Smooth muscle cell (in vitro differentiated cells): Measurements from ENCODE around the gene OPCML. TPM values are rescaled to one million over a fixed set of nuclear protein-coding genes. Genes with fewer than 3 reads are reported as not detected.

Experiments
- DNase-seq: peaks from one replicate; lab custom pipeline; 2025; ENCODE audit not compliant: unreplicated experiment; lab: John Stamatoyannopoulos, UW
- H2AFZ ChIP-seq: fragments of 200-600 bp; sonication (generic); 2 replicates; pipeline ENCODE4 v1.6.0; 2016; ENCODE audit warnings: antibody characterized with exemption, low read depth, mild to moderate bottlenecking
- H3F3A ChIP-seq: fragments of 200-600 bp; sonication (generic); 2 replicates; pipeline ENCODE4 v1.6.0; 2017; ENCODE audit warnings: antibody characterized with exemption, low read depth
- H3K27ac ChIP-seq: fragments of 200-600 bp; sonication (generic); 2 replicates; pipeline ENCODE4 v1.5.1; 2016; ENCODE audit warnings: low read depth, mild to moderate bottlenecking
- H3K27me3 ChIP-seq: fragments of 200-600 bp; sonication (generic); 2 replicates; pipeline ENCODE4 v1.6.1; 2016; ENCODE audit warnings: low read depth, mild to moderate bottlenecking
- H3K36me3 ChIP-seq: fragments of 200-600 bp; sonication (generic); 2 replicates; pipeline ENCODE4 v1.5.1; 2016; ENCODE audit warnings: low read depth
- H3K4me1 ChIP-seq: fragments of 200-600 bp; sonication (generic); 2 replicates; pipeline ENCODE4 v1.5.1; 2016; ENCODE audit warnings: low read depth
- H3K4me2 ChIP-seq: fragments of 200-600 bp; sonication (generic); 2 replicates; pipeline ENCODE4 v1.6.0; 2016; ENCODE audit warnings: mild to moderate bottlenecking
- H3K4me3 ChIP-seq: fragments of 200-600 bp; sonication (generic); 2 replicates; pipeline ENCODE4 v1.5.1; 2016; ENCODE audit warnings: mild to moderate bottlenecking
- H3K79me2 ChIP-seq: fragments of 200-600 bp; sonication (generic); 2 replicates; pipeline ENCODE4 v1.6.0; 2016; ENCODE audit warnings: low read depth, mild to moderate bottlenecking
- H3K9ac ChIP-seq: fragments of 200-600 bp; sonication (generic); 2 replicates; pipeline ENCODE4 v1.6.0; 2016; ENCODE audit warnings: low read depth
- H3K9me3 ChIP-seq: fragments of 200-600 bp; sonication (generic); replicated peaks from 2 replicates; pipeline ENCODE4 v1.5.1; 2016; ENCODE audit warnings: low read depth
- H4K20me1 ChIP-seq: fragments of 200-600 bp; sonication (generic); 2 replicates; pipeline ENCODE4 v1.6.0; 2016; ENCODE audit warnings: low read depth
- WGBS: methylation state at CpG from one replicate; pipeline ENCODE4 v1.1.7; 2016; ENCODE audit warnings: low lambda C conversion rate; 5-methylcytosine and 5-hydroxymethylcytosine counted together
- polyA plus RNA-seq: library from polyadenylated mRNA; unstranded; fragments of >200 nt; fragmentation: Nextera tagmentation; extraction: Ambion mirVana; gene quantifications from 2 replicates; pipeline ENCODE4 v1.2.1, GENCODE V29; 2016
- total RNA-seq: library from RNA; depleted of rRNA; stranded (reverse); fragments of >200 nt; gene quantifications from 2 replicates; pipeline ENCODE4 v1.2.3, GENCODE V29; 2014
- TF ChIP-seq, protein P1 (sequence below): fragments of 200-600 bp; sonication (generic); IDR thresholded peaks from 2 replicates; pipeline ENCODE4 v1.5.1; 2017; ENCODE audit warnings: borderline replicate concordance, mild to moderate bottlenecking, antibody characterized with exemption; ENCODE audit not compliant: insufficient read depth, poor library complexity, severe bottlenecking

Gene OPCML
- total and polyA plus RNA-seq, 2 experiments from 2014 or later: 0.42 to 0.58 TPM

DNA sequence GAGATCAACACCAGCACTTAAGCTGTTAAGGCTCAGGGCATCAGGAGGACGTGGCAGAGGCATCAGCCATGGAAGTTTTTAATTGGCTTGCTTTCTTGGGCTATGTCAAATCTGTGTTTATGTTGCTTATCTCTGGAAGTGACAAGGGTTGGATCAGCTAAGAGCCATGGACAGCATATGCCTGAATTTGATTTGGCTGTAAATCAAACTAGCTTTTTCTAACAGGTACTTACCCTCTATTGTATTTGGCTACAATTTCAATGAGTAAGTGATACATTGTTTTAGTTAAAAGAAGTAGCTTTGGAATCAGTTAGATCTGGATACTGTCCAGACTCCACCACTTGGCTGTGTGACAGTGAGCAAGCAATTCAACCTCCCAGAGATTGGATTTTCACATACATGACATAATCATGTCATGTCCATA is 936.6 kb downstream of the OPCML start:
- no peak for DNase-seq

GRCh38 chr11:132595246-132595645 is 937.1 kb downstream of the OPCML start:
- H3K27me3 ChIP-seq: peaks cover 26% of the 10 kb centered on the region
- H3K36me3 ChIP-seq: no peaks in the 10 kb centered on the region
- no peak for DNase-seq
- no peaks in the 10 kb centered on the region for H3K4me1 ChIP-seq
- 82% methylated on average over 1 of the region's 1 CpG for WGBS
- no peaks in the 10 kb centered on the region for H3K79me2 ChIP-seq
- H3K9me3 ChIP-seq: no peaks in the 10 kb centered on the region
- no peak overlapping the region for H2AFZ ChIP-seq
- no peak overlapping the region for H3K4me3 ChIP-seq
- H3K27ac ChIP-seq: no peak overlapping the region
- no peaks in the 10 kb centered on the region for H3F3A ChIP-seq
- no peak overlapping the region for H3K9ac ChIP-seq
- TF ChIP-seq, protein P1, sequence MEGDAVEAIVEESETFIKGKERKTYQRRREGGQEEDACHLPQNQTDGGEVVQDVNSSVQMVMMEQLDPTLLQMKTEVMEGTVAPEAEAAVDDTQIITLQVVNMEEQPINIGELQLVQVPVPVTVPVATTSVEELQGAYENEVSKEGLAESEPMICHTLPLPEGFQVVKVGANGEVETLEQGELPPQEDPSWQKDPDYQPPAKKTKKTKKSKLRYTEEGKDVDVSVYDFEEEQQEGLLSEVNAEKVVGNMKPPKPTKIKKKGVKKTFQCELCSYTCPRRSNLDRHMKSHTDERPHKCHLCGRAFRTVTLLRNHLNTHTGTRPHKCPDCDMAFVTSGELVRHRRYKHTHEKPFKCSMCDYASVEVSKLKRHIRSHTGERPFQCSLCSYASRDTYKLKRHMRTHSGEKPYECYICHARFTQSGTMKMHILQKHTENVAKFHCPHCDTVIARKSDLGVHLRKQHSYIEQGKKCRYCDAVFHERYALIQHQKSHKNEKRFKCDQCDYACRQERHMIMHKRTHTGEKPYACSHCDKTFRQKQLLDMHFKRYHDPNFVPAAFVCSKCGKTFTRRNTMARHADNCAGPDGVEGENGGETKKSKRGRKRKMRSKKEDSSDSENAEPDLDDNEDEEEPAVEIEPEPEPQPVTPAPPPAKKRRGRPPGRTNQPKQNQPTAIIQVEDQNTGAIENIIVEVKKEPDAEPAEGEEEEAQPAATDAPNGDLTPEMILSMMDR: no peak
- H3K4me2 ChIP-seq: no peak overlapping the region
- H4K20me1 ChIP-seq: no peaks in the 10 kb centered on the region

More for the DNA sequence above, 936.6 kb downstream of the OPCML start:
- Histone ChIP-seq H4K20me1 (no peaks in the 10 kb centered on the region), H2AFZ (no peak overlapping the region), H3K27ac (no peak overlapping the region), H3K4me1 (no peaks in the 10 kb centered on the region), H3K27me3 (peaks cover 26% of the 10 kb centered on the region), H3F3A (no peaks in the 10 kb centered on the region), H3K4me2 (no peak overlapping the region), H3K9me3 (no peaks in the 10 kb centered on the region), H3K4me3 (no peak overlapping the region), H3K36me3 (no peaks in the 10 kb centered on the region), H3K9ac (no peak overlapping the region), H3K79me2 (no peaks in the 10 kb centered on the region)
- TF ChIP-seq, protein P1: no peak
- WGBS: 10% methylated on average over 1 of the region's 1 CpG

GRCh38 chr11:132590986-132591385 is 941.3 kb downstream of the OPCML start:
- Histone ChIP-seq H3K9ac (no peak overlapping the region), H3K27me3 (peaks cover 10% of the 10 kb centered on the region), H3F3A (no peaks in the 10 kb centered on the region), H3K27ac (no peak overlapping the region), H3K4me1 (no peaks in the 10 kb centered on the region), H3K4me3 (no peak overlapping the region), H3K79me2 (no peaks in the 10 kb centered on the region), H3K36me3 (no peaks in the 10 kb centered on the region), H3K4me2 (no peak overlapping the region), H3K9me3 (no peaks in the 10 kb centered on the region), H4K20me1 (no peaks in the 10 kb centered on the region), H2AFZ (no peak overlapping the region)
- DNase-seq: no peak
- TF ChIP-seq, protein P1: no peak
- 92% methylated on average over 5 of the region's 5 CpGs for WGBS

GRCh38 chr11:132590554-132590953 is 941.7 kb downstream of the OPCML start:
- no peak overlapping the region for H3K4me3 ChIP-seq
- H3F3A ChIP-seq: no peaks in the 10 kb centered on the region
- peaks cover 10% of the 10 kb centered on the region for H3K27me3 ChIP-seq
- no peak overlapping the region for H2AFZ ChIP-seq
- H3K9ac ChIP-seq: no peak overlapping the region
- WGBS: 90% methylated on average over 7 of the region's 7 CpGs
- no peaks in the 10 kb centered on the region for H4K20me1 ChIP-seq
- H3K79me2 ChIP-seq: no peaks in the 10 kb centered on the region
- no peaks in the 10 kb centered on the region for H3K36me3 ChIP-seq
- no peak overlapping the region for H3K27ac ChIP-seq
- DNase-seq: no peak
- H3K9me3 ChIP-seq: no peaks in the 10 kb centered on the region
- no peaks in the 10 kb centered on the region for H3K4me1 ChIP-seq
- H3K4me2 ChIP-seq: no peak overlapping the region
- TF ChIP-seq, protein P1: no peak
